A549 (cell line): Measurements from ENCODE around the gene WDR38. TPM values are rescaled to one million over a fixed set of nuclear protein-coding genes. Genes with fewer than 3 reads are reported as not detected.
A peak's percentile ranks its signal among the peaks of the same experiment; 100 is the strongest.

Source experiments
- ATAC-seq, 2 experiments: fragments of 200-7000 bp in 1 of 2; fragments of >200 bp in 1 of 2; cut with Nextera tagmentation in 1 of 2; cut with Tn5 transposase in 1 of 2; 3 replicates each; pipeline versions ENCODE4 v1.8.0 to v1.9.1; 2018 to 2020; ENCODE audit warnings: mild to moderate bottlenecking in 1 of 2, moderate library complexity in 1 of 2
- CTCF ChIA-PET: fragments of 300-600 bp; sonication (Branson Sonifier 250); formaldehyde crosslinking; extraction: SDS; loops from one replicate; lab custom pipeline; 2021; ENCODE audit warnings: antibody characterized with exemption, inconsistent platforms; lab: Yijun Ruan, JAX
- POLR2A ChIA-PET: fragments of 350-600 bp; formaldehyde crosslinking; extraction: SDS; loops from one replicate; lab custom pipeline; 2021; ENCODE audit warnings: antibody characterized with exemption, inconsistent platforms; lab: Yijun Ruan, JAX
- DNase-seq, 2 experiments: peaks; one replicate each; pipeline versions ENCODE4 v3.0.0 to v3.0.0-alpha.2; 2011 to 2016; ENCODE audit warnings: low read depth in 1 of 2, low spot score in 1 of 2
- FAIRE-seq: peaks from 2 replicates; lab custom pipeline; 2011; peaks lifted over from hg19 to GRCh38; lab: Jason Lieb, UNC
- H3K27ac ChIP-seq, 2 experiments: fragments of >200 bp; sonication (Bioruptor Twin); formaldehyde crosslinking; 3 replicates each; pipeline ENCODE4 v1.5.1; 2016 to 2017
- H3K4me1 ChIP-seq: fragments of >200 bp; sonication (Bioruptor Twin); formaldehyde crosslinking; 3 replicates; pipeline ENCODE4 v1.6.1; 2016
- H3K4me2 ChIP-seq: fragments of >200 bp; sonication (Bioruptor Twin); formaldehyde crosslinking; 3 replicates; pipeline ENCODE4 v1.6.1; 2016
- H3K4me3 ChIP-seq: fragments of >200 bp; sonication (Bioruptor Twin); formaldehyde crosslinking; 3 replicates; pipeline ENCODE4 v1.5.1; 2016
- H3K9me3 ChIP-seq: fragments of >200 bp; sonication (Bioruptor Twin); formaldehyde crosslinking; 3 replicates; pipeline ENCODE4 v1.6.1; 2016
- E2F6 ChIP-seq: IDR thresholded peaks from 2 replicates; pipeline ENCODE4 v1.6.1; 2012; ENCODE audit warnings: low read depth, borderline replicate concordance
- EHMT2 ChIP-seq: fragments of 200-600 bp; sonication (generic); IDR thresholded peaks from 2 replicates; pipeline ENCODE4 v1.6.1; 2016; ENCODE audit warnings: antibody characterized with exemption, low read depth, mild to moderate bottlenecking, moderate library complexity
- FOSB ChIP-seq: fragments of 250-450 bp; sonication (Bioruptor Pico); IDR thresholded peaks from 2 replicates; pipeline ENCODE4 v1.5.0; 2020; ENCODE audit warnings: mild to moderate bottlenecking, moderate library complexity
- JUNB ChIP-seq: fragments of >200 bp; sonication (Bioruptor Twin); formaldehyde crosslinking; IDR thresholded peaks from 2 replicates; pipeline ENCODE4 v1.6.1; 2016
- KDM5A ChIP-seq: fragments of 200-600 bp; sonication (generic); IDR thresholded peaks from 2 replicates; pipeline ENCODE4 v1.6.1; 2016; ENCODE audit warnings: antibody characterized with exemption, mild to moderate bottlenecking
- MAFK ChIP-seq: fragments of 450-650 bp; IDR thresholded peaks from 2 replicates; pipeline ENCODE4 v1.6.1; 2014; ENCODE audit not compliant: partially characterized antibody
- NR3C1 ChIP-seq: fragments of >200 bp; sonication (Bioruptor Twin); formaldehyde crosslinking; IDR thresholded peaks from 3 replicates; pipeline ENCODE4 v1.6.1; 2017
- POLR2A ChIP-seq: IDR thresholded peaks from 2 replicates; pipeline ENCODE4 v1.6.1; 2012; ENCODE audit warnings: mild to moderate bottlenecking, low read length
- RAD21 ChIP-seq, 2 experiments: fragments of >200 bp in 1 of 2; sonication (Bioruptor Twin) in 1 of 2; formaldehyde crosslinking in 1 of 2; IDR thresholded peaks in 1 of 2; conservative IDR thresholded peaks in 1 of 2; 2 replicates in 1 of 2; 3 replicates in 1 of 2; pipeline ENCODE4 v1.6.1; 2012 to 2018; ENCODE audit warnings: inconsistent platforms in 1 of 2
- RCOR1 ChIP-seq: fragments of 150-350 bp; IDR thresholded peaks from 2 replicates; pipeline ENCODE4 v1.6.1; 2014; ENCODE audit warnings: antibody characterized with exemption, low read length, low read depth
- RFX5 ChIP-seq: fragments of 450-650 bp; IDR thresholded peaks from 2 replicates; pipeline ENCODE4 v1.7.1; 2014; ENCODE audit warnings: antibody characterized with exemption, mild to moderate bottlenecking, moderate library complexity
- SMC3 ChIP-seq: fragments of >200 bp; sonication (Bioruptor Twin); formaldehyde crosslinking; IDR thresholded peaks from 3 replicates; pipeline ENCODE4 v1.6.1; 2018; ENCODE audit warnings: inconsistent platforms
- SREBF2 ChIP-seq: fragments of 450-650 bp; IDR thresholded peaks from 2 replicates; pipeline ENCODE4 v1.6.1; 2014; ENCODE audit warnings: mild to moderate bottlenecking, moderate library complexity
- ZC3H11A ChIP-seq: fragments of 450-650 bp; IDR thresholded peaks from 2 replicates; pipeline ENCODE4 v1.6.1; 2014; ENCODE audit warnings: antibody characterized with exemption, mild to moderate bottlenecking
- ZSCAN20 ChIP-seq: fragments of 250-450 bp; sonication (Bioruptor Pico); IDR thresholded peaks from 2 replicates; pipeline ENCODE4 v1.8.0; 2022; ENCODE audit warnings: mild to moderate bottlenecking, moderate library complexity
- WGBS: methylation state at CpG from one replicate; pipeline ENCODE4 v1.1.6; 2017; ENCODE audit errors: missing lambda C conversion rate; 5-methylcytosine and 5-hydroxymethylcytosine counted together
- polyA plus RNA-seq, 4 experiments: library from polyadenylated mRNA; depleted of rRNA in 3 of 4; stranded (reverse); fragments of >200 nt; fragmentation: RNase III in 1 of 4; extraction: RNeasy Plus Mini Kit Qiagen cat#74134 plus additional on column Dnase treatment in 1 of 4; gene quantifications; 2 replicates in 3 of 4; 3 replicates in 1 of 4; pipeline ENCODE4 v1.2.3, GENCODE V29; 2011 to 2017
- TF ChIP-seq, protein P1 (sequence below): IDR thresholded peaks from 2 replicates; pipeline ENCODE4 v1.6.1; 2012
- TF ChIP-seq, protein P2 (sequence below): fragments of >200 bp; sonication (Bioruptor Twin); formaldehyde crosslinking; IDR thresholded peaks from 3 replicates; pipeline ENCODE4 v1.5.1; 2016
- TF ChIP-seq, protein P3 (sequence below): fragments of >200 bp; sonication (Bioruptor Twin); formaldehyde crosslinking; IDR thresholded peaks from 3 replicates; pipeline ENCODE4 v1.6.1; 2016
- TF ChIP-seq, protein P4 (sequence below): IDR thresholded peaks from 2 replicates; pipeline ENCODE4 v1.6.1; 2012

WDR38 gene
- polyA plus RNA-seq, 2 of the 4 experiments (the other 2 are of a cell fraction) = not detected

- TF ChIP-seq RAD21 (conservative IDR thresholded peaks at IDR 0.05 in 1 of 2, IDR thresholded peaks at IDR 0.05 in 1 of 2) = no peak
- no peak for TF ChIP-seq NR3C1
- TF ChIP-seq, protein P1, sequence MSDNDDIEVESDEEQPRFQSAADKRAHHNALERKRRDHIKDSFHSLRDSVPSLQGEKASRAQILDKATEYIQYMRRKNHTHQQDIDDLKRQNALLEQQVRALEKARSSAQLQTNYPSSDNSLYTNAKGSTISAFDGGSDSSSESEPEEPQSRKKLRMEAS = no peak
- no peak for TF ChIP-seq RCOR1
- TF ChIP-seq RFX5 = no peak
- TF ChIP-seq, protein P2, sequence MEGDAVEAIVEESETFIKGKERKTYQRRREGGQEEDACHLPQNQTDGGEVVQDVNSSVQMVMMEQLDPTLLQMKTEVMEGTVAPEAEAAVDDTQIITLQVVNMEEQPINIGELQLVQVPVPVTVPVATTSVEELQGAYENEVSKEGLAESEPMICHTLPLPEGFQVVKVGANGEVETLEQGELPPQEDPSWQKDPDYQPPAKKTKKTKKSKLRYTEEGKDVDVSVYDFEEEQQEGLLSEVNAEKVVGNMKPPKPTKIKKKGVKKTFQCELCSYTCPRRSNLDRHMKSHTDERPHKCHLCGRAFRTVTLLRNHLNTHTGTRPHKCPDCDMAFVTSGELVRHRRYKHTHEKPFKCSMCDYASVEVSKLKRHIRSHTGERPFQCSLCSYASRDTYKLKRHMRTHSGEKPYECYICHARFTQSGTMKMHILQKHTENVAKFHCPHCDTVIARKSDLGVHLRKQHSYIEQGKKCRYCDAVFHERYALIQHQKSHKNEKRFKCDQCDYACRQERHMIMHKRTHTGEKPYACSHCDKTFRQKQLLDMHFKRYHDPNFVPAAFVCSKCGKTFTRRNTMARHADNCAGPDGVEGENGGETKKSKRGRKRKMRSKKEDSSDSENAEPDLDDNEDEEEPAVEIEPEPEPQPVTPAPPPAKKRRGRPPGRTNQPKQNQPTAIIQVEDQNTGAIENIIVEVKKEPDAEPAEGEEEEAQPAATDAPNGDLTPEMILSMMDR = no peak
- TF ChIP-seq SREBF2 = no peak
Observed at GRCh38 chr9:124889006-124889405, 35.7 kb downstream of the WDR38 start (continued).

DNA sequence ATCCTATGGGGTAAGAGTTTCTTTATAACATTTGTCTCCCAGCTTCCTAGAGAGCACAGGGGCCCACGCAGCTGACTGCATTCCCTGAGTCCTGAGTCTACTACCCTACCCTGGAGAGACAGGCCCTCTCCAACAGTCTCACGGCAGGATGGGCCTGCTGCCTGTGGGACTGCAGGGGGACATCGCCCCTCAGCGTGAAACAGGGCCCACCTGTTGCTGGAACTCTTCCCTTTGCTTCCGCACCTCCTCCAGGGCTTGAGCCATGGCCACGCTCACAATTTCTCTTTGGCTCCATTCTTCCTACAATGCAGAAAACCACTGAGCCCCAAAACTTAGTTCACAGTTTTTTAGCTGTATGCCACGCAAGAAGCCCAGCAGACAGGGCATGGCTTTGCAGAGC is 36.9 kb downstream of the WDR38 start:
- no peak for DNase-seq
- no peaks in the 10 kb centered on the region for H3K9me3 ChIP-seq
- H3K27ac ChIP-seq = no peak overlapping the region
- POLR2A ChIA-PET = no interaction called here
- no peak for FAIRE-seq
- 95% methylated on average over 7 of the region's 7 CpGs for WGBS
- CTCF ChIA-PET = interaction anchor here (1.7 to 2.5 kb wide), 2 partner anchors 12 to 38 kb away, joined by 5 to 9 read pairs; partner anchors contain the start of gene WDR38
- H3K4me2 ChIP-seq = no peak overlapping the region
- TF ChIP-seq, protein P3, sequence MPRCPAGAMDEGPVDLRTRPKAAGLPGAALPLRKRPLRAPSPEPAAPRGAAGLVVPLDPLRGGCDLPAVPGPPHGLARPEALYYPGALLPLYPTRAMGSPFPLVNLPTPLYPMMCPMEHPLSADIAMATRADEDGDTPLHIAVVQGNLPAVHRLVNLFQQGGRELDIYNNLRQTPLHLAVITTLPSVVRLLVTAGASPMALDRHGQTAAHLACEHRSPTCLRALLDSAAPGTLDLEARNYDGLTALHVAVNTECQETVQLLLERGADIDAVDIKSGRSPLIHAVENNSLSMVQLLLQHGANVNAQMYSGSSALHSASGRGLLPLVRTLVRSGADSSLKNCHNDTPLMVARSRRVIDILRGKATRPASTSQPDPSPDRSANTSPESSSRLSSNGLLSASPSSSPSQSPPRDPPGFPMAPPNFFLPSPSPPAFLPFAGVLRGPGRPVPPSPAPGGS = no peak
- H3K4me3 ChIP-seq = no peak overlapping the region
- no peak for ATAC-seq
- H3K4me1 ChIP-seq = no peaks in the 10 kb centered on the region

- CTCF ChIA-PET = interaction anchor here (0.6 to 2.5 kb wide), 11 partner anchors 11 to 442 kb away, joined by 3 to 18 read pairs (median 4); partner anchors contain the start of genes NR6A1, OLFML2A and WDR38
- Histone ChIP-seq H3K4me1 (no peaks in the 10 kb centered on the region; the same call in 2 of the 3 replicates), H3K27ac (no peak overlapping the region), H3K4me2 (no peak overlapping the region), H3K9me3 (no peaks in the 10 kb centered on the region), H3K4me3 (no peak overlapping the region)
- POLR2A ChIA-PET = no interaction called here
- no peak for TF ChIP-seq E2F6
- TF ChIP-seq KDM5A = no peak
- no peak for TF ChIP-seq FOSB (CRISPR knock-in tag)
- TF ChIP-seq, protein P4, sequence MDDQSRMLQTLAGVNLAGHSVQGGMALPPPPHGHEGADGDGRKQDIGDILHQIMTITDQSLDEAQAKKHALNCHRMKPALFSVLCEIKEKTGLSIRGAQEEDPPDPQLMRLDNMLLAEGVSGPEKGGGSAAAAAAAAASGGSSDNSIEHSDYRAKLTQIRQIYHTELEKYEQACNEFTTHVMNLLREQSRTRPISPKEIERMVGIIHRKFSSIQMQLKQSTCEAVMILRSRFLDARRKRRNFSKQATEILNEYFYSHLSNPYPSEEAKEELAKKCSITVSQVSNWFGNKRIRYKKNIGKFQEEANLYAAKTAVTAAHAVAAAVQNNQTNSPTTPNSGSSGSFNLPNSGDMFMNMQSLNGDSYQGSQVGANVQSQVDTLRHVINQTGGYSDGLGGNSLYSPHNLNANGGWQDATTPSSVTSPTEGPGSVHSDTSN = no peak
- TF ChIP-seq MAFK = no peak
- no peak for TF ChIP-seq EHMT2
- TF ChIP-seq ZSCAN20 = no peak
- no peak for TF ChIP-seq ZC3H11A
- no peak for TF ChIP-seq POLR2A
- TF ChIP-seq, protein P3 = no peak
- TF ChIP-seq JUNB = no peak
- no peak for TF ChIP-seq SMC3
- 93% methylated on average over 8 of the region's 9 CpGs for WGBS
- DNase-seq (no peak), ATAC-seq (peak; percentile 20 to 41; a peak in 3 of 6 replicates), FAIRE-seq (no peak)
Observed at GRCh38 chr9:124894035-124894740, 40.9 kb downstream of the WDR38 start.
